ENCODE results near the gene PGBD5.

PGBD5 gene

DNA sequence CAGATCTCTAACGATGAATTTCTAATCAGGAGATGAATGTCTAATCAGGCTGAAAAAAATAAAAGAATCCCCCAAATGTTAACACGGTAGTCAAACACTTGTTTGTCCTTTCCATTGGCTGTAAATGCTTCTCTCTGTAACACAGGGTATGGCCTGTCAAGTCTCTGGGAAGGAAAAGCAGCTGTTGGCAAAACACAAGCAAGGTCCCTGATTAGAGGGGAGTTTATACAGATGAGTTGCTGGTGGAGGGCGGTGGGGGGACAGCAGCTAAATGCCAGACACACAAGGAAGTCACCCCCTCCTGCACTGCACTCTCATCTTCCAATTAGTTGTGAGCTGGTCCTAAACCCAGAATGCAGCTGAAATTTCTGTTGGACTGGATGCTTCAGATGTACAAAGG is 51.0 kb downstream of the PGBD5 start:
- Histone ChIP-seq H3K9me3 (peaks cover 0 to 15% (median 14%) of the 10 kb centered on the region in 3 donors), H3K36me3 (no peaks in the 10 kb centered on the region), H3K27ac (no peak overlapping the region), H3K27me3 (no peaks in the 10 kb centered on the region), H3K4me1 (no peaks in the 10 kb centered on the region), H3K4me3 (no peak overlapping the region)
- TF ChIP-seq, protein P1, sequence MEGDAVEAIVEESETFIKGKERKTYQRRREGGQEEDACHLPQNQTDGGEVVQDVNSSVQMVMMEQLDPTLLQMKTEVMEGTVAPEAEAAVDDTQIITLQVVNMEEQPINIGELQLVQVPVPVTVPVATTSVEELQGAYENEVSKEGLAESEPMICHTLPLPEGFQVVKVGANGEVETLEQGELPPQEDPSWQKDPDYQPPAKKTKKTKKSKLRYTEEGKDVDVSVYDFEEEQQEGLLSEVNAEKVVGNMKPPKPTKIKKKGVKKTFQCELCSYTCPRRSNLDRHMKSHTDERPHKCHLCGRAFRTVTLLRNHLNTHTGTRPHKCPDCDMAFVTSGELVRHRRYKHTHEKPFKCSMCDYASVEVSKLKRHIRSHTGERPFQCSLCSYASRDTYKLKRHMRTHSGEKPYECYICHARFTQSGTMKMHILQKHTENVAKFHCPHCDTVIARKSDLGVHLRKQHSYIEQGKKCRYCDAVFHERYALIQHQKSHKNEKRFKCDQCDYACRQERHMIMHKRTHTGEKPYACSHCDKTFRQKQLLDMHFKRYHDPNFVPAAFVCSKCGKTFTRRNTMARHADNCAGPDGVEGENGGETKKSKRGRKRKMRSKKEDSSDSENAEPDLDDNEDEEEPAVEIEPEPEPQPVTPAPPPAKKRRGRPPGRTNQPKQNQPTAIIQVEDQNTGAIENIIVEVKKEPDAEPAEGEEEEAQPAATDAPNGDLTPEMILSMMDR (IDR thresholded peaks at IDR 0.05), result no peak
- DNase-seq, result no peak
- intact Hi-C loops (cut with DNase I; ENCODE audit: low total_unique reads), result no loop called here

DNA sequence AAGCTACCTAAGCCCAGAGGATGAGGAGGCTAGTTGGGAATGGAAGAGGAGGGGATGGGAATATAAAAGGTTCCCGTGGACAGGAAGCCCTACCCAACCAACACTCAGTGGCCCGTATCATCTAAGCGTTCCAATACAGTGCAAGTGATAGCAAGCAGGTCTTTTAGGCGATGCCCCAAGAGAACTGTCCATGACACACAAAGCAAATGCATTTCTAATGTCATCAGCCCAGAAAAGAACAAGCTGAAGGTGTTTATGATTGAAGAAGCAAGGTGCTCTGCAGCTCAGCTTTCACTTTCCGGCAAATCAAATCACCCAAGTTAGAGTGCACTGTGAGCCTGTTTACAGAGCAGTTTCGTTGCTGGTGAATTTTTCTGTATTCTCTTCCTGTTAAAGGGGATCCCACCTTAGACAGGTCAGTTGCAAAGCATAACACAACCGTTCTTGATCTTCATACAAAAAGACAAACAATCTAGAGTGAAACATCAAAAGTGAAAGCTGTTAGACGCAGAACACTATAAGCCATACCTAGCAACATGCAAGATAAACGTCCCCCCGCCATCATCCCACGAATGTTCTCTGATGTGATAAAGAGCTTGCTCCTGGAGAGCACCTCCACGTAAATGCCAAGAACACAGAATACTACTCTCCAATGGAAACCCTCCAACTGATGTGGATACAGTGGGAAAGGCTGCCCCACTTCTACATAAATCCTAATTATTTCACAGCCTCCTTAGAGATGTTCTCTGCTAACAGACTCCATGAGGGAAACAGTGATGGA is 54.0 kb downstream of the PGBD5 start:
- TF ChIP-seq, protein P1 (IDR thresholded peaks at IDR 0.05), result no peak
- Histone ChIP-seq H3K9me3 (no peaks in the 10 kb centered on the region), H3K4me1 (no peaks in the 10 kb centered on the region), H3K4me3 (no peak overlapping the region), H3K27ac (no peak overlapping the region), H3K36me3 (no peaks in the 10 kb centered on the region), H3K27me3 (no peaks in the 10 kb centered on the region)
- DNase-seq, result no peak
- intact Hi-C loops (cut with DNase I; ENCODE audit: low total_unique reads), result no loop called here

DNA sequence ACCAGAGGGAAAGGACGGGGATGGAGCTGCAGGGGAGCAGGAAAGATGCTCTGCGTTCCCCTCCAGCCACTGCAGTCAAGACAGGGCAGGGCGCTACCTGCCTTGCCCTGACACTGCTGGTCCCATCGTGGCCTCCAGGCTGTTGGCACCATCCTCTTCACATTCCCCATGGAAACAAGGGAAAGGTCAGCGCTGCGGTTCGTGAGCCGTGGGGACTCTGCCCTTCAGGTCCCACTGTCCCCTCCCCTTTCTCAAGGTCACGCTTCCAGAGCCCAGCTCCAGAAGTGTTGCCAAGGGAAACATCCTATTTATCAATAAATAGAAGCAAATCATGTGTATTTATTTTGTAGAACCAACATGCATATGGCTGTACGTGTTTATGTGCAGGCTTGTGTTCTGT is 56.0 kb downstream of the PGBD5 start:
- no peak for DNase-seq
- H3K9me3 ChIP-seq, result no peaks in the 10 kb centered on the region
- no peaks in the 10 kb centered on the region for H3K27me3 ChIP-seq
- TF ChIP-seq, protein P1 (IDR thresholded peaks at IDR 0.05), result no peak
- H3K27ac ChIP-seq, result no peak overlapping the region
- intact Hi-C loops (cut with DNase I; ENCODE audit: low total_unique reads), result no loop called here
- no peaks in the 10 kb centered on the region for H3K4me1 ChIP-seq
- H3K4me3 ChIP-seq, result no peak overlapping the region
- H3K36me3 ChIP-seq, result no peaks in the 10 kb centered on the region

DNA sequence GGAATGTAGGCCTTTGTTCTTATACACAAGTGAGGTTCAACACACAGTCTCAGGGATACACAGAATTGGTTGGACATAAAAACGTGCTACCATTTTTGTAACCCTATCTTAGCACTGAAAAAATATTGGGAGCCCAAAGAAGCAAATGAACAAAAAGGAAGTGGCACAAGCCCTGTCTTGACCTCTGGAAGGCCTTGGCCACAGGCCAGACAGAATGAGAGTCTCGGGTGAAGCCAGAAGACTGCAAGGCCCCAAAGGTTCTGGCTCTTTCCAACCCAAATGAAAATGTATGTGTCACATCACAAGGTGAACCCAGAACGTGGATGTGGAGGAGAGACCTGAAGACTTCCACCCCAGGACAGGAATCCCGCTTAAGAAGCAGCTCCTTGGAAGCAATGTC is 57.3 kb downstream of the PGBD5 start:
- no peaks in the 10 kb centered on the region for H3K9me3 ChIP-seq
- intact Hi-C loops (cut with DNase I; ENCODE audit: low total_unique reads), result no loop called here
- TF ChIP-seq, protein P1 (IDR thresholded peaks at IDR 0.05), result no peak
- no peaks in the 10 kb centered on the region for H3K4me1 ChIP-seq
- H3K27ac ChIP-seq, result no peak overlapping the region
- H3K36me3 ChIP-seq, result no peaks in the 10 kb centered on the region
- DNase-seq, result no peak
- no peaks in the 10 kb centered on the region for H3K27me3 ChIP-seq
- no peak overlapping the region for H3K4me3 ChIP-seq

DNA sequence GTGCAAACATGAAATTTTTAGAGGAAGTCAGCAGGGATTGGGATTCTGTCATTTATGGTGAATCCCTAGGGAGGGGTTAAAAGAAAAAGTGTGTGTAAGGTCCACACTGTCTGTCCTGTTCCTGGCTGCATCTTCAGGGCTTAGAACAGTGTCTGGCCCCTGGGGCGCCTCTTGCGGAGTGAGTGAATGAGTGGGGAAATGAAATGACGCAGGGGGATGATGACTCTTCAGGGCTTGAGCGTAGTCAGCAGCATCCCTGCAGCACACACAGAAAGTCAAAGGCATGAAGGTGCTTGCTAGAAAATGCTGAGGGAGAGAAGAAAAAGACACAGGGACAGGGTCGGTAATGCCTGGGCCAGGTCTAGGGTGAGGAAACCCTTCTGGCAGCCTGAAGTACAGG is 57.8 kb downstream of the PGBD5 start:
- Histone ChIP-seq H3K4me1 (no peaks in the 10 kb centered on the region), H3K27ac (no peak overlapping the region), H3K4me3 (no peak overlapping the region), H3K9me3 (no peaks in the 10 kb centered on the region), H3K27me3 (peaks cover 0 to under 1% of the 10 kb centered on the region in 2 donors), H3K36me3 (no peaks in the 10 kb centered on the region)
- TF ChIP-seq, protein P1 (IDR thresholded peaks at IDR 0.05), result no peak
- no peak for DNase-seq
- intact Hi-C loops (cut with DNase I; ENCODE audit: low total_unique reads), result no loop called here
